ENCODE results near the gene HECA.
"Not testable (repeated sequence)": the region's sequence is repeated elsewhere in the genome, so short reads cannot be mapped to it uniquely, and the experiment has no call there.

The HECA gene, protein sequence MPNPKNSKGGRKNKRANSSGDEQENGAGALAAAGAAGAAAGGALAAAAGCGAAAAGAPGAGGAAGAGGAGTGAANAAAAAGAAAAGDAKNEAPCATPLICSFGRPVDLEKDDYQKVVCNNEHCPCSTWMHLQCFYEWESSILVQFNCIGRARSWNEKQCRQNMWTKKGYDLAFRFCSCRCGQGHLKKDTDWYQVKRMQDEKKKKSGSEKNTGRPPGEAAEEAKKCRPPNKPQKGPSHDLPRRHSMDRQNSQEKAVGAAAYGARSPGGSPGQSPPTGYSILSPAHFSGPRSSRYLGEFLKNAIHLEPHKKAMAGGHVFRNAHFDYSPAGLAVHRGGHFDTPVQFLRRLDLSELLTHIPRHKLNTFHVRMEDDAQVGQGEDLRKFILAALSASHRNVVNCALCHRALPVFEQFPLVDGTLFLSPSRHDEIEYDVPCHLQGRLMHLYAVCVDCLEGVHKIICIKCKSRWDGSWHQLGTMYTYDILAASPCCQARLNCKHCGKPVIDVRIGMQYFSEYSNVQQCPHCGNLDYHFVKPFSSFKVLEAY

DNA sequence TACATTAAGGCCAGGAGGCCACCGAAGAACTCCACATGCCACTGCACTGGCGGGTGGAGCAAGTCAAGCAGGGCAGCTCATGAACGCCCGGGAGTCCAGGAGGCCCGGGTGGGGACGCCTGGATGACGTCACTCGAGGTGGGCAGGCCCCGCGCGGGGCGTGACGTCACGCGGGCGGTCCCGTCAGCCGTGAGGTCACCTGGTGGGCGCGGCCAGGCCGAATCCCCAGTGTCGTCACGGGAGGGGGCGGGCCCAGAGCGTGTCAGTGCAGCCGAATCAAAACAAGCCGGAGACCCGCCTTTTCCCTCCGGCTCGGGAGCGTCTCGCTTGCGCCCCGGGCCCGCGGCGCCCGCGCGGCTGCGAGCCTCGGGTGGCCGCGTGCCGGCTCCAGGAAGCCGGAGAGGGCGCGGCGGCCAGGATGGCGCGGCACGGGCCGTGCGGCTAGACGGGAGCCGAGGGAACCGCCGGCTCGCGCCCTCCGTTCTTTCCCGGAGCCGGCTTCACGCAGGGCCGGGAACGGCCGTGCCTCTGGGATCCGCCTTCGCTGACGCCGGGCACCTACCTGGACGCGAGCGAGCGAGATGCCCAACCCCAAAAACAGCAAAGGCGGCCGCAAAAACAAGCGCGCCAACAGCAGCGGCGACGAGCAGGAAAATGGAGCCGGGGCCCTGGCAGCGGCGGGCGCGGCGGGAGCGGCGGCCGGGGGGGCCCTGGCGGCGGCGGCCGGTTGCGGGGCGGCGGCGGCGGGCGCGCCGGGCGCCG is at the start of gene HECA:
HECA (plus strand) TSS at position 264 of the 761 bp plus-strand sequence; CDS start at position 581, 317 bp downstream.
- peak; percentile 95 for DNase-seq

DNA sequence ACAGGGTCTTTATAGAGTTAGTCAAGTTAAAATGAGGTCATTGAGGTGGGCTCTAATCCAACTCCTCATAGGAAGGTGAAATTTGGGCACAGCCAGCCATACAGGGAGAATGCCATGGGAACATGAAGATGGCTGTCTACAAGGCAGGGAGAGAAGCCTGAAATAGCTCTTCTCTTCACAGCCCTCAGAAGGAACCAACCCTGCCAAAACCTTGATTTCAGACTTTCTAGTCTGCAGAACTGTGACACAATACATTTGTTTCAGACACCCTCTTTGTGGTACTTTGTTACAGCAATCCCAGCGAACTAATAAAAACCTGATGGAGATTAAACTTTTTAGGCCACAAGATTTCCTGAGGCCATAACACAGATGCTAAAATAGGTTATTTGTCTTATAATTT is 43.1 kb upstream of the HECA start:
- no peak for DNase-seq

DNA sequence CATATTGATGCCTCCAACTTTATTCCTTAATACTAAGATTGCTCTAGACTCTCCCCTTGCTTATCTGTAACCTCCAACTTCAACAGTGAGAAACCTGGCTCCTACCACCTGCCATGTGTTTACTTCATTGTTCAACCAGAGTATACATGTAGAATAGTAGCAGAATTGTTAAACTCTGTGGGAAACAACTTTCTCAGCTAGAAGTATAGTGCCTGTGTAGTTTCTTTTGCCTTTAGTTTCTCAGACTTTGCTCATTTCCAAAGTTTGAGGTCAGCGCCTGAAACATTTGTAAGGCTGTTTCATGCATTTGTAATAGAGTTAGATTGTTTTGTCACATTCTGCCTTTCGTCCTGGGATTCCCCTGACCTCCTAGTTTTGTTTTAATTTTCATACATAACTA is 34.9 kb upstream of the HECA start:
- DNase-seq: no peak

DNA sequence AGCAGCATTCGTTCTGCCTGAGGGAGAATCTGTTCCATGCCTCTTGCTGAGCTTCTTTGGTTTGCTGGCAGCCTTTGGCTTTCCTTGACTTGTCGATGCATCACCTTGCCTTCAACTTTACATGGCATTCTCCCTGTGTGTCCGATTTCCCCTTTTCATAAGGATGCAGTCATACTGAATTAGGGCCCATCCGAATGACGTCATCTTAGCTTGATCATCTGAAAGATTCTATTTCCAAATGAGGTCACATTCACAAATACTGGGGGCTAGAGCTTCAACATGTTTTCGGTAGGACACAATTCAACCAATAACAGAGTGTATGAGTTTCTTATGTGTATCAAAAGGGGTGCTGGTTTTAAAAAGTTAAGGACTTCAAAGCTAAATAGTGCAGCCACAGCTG is 27.8 kb upstream of the HECA start:
- no peak for DNase-seq

DNA sequence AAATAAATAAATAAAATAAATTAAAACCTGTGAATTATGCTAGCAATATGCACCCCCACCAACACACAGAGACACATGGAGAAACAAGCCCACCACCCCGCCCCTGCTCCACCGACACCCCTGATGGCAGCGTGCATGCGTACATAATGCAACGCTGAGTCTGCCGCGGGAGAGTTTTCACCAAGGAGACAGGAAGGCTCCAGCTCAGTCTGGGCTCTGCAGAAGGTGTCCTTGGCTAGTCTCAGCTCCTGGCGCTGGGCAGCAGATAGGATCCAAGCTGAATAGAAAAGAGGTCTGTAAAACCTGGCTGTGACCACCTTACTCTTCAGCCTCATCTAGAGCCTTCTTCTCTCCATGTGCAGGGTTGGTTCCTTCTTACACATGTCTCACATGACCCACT is 26.5 kb upstream of the HECA start:
- no peak for DNase-seq

DNA sequence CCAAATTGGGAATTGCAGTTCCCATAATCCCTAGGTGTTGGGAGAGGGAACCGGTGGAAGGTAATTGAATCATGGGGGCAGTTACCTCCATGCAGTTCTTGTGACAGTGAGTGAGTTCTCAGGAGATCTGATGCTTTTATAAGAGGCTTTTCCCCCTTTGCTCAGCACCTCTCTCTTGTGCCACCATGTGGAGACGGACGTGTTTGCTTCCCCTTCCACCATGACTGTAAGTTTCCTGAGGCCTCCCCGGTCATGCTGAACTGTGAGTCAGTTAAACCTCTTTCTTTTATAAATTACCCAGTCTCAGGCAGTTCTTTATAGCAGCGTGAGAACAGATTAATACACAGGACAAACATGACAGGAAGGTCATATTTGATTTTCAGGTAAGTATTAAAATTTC is 25.3 kb upstream of the HECA start:
- DNase-seq: no peak

DNA sequence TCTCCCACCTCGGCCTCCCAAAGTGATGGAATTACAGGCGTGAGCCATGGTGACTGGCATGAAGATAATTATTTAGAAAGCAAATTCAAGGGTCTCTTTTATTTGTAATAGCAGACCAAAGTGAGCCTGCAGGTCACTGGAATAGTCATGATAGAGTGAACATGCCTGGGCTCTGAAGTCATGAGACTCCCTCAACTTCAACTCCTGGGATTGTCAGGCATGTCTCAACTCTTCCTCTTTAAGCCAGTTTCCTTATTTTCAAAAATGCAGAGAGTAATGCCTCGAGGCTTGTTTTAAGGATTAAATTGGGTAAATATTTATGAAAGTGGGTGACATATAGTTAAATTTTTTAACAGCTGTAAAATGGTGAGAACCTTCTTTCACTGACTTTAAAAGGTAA is 22.7 kb upstream of the HECA start:
- no peak for DNase-seq

DNA sequence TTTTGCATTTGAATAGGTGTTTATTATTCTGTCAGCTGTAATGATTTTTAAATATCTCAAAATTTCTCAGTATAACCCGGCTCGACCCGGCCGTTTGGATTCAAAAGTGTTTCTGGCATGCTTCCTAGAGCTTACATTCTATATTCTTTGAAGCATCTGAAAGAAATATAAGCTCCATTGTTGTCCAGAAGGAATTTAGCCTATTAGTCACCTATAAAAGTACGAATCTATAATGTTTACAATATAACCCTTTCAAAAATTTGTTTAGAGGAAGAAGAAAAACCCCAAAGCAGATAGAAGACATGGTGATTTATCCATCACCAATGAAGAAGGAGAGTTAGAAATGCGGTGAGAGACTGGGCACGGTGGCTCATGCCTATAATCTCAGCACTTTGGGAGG is 22.3 kb upstream of the HECA start:
- DNase-seq: no peak

DNA sequence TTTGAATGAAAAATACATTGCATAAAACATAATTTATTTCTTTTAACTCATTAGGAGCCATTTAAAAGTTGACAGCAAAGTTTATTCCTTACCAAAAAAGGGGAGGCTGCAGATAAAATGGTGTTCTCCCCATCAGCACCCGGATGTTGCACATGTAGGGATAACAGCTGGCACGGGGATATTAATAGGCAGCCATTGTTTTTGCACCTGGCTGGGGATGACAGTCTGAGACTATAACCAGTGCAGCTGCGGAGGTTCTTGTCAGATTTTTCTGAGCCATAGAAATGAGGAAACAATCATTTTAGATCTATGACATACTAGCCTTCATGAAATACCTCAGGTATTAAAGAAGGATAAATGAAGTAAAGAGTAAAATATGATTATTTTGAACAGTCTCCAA is 20.1 kb upstream of the HECA start:
- DNase-seq: peak; percentile 45

DNA sequence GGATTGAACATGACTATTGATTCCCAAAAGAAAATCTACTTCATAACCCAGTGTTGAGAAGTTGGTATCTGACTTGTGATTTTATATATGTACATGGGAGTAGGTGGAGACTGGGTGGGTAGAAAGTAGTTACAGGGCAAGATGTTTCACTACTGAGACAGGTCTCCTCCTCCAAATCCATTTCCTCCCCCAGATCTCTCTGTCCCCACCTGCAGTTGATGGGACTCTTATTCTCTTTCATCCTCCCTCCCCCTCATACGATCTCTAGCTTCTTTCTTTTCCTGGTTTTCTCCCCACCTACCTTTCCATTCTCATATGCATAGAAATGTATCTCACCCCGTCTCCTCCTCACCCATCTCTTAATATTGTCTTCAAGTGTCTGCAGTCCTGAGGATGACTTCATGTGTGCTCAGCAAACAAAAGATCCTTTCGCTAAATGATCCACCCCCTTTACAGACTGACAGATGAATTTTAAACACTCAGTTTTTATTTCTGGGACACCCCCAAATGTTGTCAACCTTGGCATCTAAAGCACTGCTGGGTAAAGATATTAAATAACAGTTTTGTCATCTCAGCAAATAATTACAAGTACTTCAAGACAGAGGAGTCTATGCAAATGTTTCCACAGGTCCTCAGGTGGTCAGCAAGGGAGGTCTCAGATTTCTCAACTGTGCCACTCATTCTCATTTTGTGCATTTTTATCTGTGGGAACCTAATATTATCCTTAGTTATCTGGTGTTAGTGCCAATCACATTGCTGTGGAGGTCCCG is 18.7 kb upstream of the HECA start:
- DNase-seq: no peak

DNA sequence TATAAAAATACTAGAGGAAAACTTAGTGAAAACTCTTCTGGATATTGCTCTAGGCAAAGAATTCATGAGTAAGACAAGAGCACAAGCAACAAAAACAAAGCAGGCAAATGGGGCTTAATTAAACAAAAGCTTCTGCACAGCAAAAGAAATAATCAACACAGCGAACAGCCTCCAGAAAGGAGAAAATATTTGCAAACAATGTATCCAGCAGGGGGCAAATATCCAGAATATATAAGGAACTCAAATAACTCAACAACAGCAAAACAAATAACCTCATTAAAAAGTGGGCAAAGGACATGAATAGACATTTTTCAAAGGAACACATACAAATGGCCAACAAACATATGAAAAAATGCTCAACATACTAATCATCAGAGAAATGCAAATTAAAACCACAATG is 17.1 kb upstream of the HECA start:
- no peak for DNase-seq

DNA sequence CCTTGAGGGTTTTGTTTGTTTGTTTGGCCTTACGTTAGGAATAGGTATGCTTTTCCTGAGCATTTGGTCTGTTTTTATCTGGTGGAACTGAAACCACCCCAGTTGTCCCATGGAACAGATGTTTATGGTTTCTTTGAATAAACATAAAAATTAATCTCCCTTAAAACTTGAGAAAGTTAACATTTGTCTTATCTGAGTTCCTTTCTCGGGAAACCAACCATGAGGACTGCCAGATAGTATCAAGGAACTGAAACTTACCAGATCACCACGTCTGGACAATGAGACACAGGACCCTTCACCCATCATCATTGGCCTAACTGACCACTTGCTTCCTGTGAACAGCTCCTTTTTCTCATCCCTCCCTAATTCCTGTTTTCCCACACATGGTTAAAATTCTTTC is 15.3 kb upstream of the HECA start:
- DNase-seq: no peak

DNA sequence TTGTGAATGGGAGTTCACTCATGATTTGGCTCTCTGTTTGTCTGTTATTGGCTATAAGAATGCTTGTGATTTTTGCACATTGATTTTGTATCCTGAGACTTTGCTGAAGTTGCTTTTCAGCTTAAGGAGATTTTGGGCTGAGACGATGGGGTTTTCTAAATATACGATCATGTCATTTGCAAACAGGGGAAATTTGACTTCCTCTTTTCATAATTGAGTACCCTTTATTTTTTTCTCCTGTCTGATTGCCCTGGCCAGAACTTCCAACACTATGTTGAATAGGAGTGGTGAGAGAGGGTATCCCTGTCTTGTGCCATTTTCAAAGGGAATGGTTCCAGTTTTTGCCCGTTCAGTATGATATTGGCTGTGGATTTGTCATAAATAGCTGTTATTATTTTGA is 12.1 kb upstream of the HECA start:
- not testable (repeated sequence) for DNase-seq

DNA sequence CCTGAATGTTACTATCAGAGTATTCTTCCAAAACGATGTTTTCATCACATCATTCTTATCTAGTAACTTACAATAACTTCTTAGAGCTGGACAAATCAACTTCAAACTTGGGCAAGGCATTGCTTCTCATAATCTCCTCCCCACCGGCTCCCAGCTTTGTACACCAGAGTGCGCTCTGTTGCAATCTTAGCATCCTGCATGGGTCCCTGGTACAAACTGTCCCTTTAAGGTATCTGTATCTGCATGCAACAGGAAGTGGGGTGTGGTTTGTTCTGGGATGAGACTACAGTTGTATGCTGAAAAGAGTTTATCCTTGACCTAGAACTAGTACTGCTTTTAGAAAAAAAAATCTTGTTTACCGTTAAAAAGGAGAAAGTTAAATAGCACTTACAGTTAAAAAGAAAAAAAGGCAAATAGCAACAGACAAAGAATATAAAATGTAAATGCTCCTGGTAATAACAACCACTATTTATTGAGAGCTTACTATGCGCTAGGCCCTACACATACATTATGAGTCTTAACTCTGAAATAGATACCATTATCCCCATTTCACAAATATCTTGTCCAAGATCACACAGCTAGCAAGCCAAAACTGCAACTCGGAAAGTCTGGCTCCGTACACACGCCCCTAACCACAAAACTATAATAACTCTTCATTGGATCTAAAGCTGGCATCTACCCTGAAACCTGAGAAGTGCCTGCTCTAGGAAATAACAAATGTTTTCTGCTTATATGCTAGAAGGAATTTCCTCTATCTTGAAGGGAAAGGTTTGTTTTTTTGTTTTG is 9.8 kb upstream of the HECA start:
- DNase-seq: no peak

DNA sequence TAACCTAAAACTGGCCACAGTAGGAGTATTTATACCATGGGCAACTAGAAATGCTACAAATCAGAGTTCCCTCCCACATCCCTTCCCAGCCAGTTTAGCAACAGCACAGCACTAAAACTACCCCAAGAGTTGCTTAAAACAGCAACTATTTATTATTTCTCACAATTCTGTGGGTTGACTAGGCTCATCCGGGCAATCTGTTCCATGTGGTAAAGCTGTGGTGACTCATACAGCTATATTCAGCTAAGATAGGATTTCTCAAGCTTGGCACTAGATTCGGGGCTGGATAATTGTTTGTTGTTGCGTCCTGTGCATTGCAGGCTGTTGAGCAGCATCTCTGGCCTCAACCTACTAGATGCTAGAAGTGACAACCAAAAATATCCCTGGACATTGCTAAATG is 8.6 kb upstream of the HECA start:
- no peak for DNase-seq

DNA sequence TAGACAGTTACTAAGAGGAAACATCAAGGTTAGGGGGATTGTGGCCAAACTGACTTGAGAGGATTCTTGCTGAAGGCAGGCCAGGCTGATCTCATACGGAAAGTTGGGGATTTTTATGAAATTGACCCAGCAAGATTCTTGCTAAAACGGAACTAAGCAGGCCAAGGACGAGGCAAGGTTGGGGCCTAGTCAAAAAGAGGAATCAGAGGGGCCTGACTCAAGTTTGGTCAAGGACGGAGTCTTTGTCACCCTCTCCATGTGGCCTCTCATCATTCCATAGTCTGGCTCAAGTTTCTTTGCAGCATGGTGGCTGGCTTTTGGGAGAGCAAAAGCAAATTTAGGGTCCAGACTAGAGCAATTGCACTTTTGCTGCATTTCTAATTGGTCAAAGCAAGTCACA is 7.9 kb upstream of the HECA start:
- DNase-seq: no peak

DNA sequence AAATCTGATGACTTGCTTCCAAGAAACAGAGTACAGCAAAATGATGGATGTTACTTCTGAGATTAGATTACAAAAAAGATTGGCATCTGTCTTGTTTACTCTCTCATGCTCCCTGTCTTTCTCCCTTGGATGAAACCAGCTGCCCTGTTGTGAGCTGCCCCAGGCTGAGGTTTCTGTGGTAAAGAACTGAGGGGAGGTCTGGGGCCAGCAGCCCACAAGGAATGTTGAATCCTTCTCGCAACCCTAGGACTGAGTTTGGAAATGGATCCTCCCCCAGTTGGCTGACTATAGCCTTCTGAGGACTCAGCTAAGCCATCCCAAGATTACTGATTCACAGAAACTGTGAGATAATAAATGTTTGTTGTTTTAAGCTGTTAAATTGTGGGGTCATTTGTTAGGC is 5.6 kb upstream of the HECA start:
- no peak for DNase-seq

DNA sequence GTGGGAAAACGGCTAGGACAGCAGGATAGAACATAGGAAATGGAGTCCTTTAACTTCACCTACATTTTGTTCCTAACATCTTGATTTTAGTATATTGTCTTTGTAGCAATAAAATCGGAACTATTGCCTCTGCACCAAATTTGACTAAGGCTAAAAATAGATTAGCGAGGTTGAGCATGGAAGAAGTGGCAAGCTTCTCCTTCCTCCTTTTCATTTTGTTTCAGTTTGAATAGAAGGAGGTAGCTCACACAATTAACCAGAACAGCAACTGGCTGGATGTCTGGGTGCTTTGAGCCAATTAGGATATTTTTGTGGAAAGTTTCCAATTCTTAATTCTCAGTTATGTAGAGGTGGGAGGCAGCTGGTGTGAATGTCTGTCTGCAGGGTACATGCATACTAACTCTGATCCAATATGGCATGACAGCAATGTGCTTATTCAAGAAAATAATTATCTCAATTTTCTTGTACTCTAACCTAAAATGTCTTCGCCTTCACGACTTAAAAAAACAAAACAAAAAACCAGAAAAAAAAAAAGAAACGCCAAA is 3.1 kb upstream of the HECA start:
- DNase-seq: no peak

DNA sequence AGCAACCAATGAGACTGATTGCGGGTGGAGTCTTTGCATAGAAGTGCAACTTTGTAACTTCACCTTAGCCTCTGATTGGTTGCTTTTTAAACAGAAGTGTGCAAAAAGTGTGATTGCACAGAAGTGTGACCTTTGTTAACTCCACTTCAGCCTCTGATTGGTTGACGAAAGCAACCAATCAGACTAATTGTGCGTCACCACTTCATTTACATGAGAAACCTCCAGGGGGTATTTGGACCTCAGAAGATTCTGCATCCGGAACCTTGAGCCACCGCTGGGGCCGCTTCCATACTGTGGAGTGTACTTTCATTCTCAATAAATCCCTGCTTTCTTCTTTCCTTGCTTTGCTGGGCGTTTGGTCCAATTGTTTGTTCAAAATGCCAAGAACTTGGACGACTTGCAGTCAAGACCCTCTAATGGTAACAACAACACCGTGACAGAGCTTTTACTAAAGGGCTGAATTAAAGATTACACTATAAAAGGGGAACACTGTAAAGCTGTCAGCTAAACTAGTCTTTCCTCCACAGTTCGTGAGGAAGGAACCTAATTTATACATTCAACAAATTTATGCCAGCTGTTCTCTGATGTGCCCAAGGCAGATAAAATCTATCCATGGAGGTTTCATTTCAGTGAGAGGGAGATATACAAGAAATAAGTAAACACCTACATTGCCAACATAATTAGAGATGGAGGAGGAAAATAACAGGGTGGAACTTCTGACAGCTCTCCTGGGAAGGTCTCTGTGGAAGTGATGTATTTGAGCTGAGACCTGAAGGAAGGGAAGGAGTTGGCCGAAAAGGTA is 1.4 kb upstream of the HECA start:
- DNase-seq: no peak

DNA sequence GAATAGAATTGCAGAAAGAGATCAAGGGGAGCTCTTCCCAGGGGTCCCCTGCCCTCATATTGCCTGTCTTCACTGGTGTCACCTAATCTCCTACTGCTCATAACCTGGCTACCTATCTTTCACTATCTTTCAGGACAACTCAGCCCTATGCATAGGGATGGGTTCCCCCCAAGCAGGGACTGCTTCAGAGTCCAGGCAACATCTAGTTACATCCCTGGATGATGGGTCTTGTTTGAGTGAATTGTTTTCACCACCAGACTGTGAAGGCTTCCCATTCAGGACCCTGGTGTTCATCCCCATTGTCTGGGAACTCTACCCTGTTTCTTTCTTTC is 850 bp upstream of the HECA start:
- no peak for DNase-seq
